GM10847 (cell line): ENCODE measurements around the gene RAB34.

Experiments used
- POLR2A ChIP-seq: IDR thresholded peaks from 2 replicates; pipeline ENCODE4 v1.6.1; 2011; ENCODE audit not compliant: insufficient read length; ENCODE audit errors: extremely low read depth

Gene RAB34

GRCh38 chr17:28725166-28725659 is 7.5 kb upstream of the RAB34 start:
- TF ChIP-seq POLR2A, result no peak

DNA sequence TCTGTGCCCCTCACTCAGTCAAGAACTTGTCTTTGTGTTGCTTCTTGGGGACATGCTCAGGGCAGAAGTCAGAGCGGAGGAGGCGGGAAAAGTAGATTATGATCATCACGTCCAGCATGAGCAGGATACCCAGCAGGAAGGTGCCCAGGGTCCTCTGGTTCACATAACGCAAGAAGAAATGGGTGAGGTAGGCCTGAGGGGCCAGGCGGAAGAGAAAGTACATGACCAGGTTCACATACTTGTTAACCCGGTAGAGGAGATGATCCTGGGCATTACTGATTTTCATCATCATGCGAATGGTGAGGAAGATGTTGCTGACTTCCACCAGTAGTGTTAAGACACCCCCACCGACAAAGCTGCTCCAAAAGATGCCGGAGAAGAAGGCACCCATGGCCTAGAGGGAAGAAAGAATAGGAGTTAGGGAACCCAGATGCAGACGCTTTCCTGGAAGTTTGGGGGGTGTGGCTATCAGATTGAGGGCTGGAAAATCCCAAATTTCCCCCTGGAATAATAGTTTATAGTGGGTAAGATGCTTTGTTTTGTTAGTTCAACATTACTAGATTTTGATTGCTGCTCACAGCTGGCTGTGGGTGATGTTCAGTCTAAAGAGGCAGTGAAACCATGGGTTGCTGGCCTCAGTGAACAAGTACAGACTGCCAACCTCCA is 7.0 kb upstream of the RAB34 start:
- no peak for TF ChIP-seq POLR2A

- TF ChIP-seq POLR2A, result no peak
Measured at GRCh38 chr17:28723159-28723835, 5.6 kb upstream of the RAB34 start.

DNA sequence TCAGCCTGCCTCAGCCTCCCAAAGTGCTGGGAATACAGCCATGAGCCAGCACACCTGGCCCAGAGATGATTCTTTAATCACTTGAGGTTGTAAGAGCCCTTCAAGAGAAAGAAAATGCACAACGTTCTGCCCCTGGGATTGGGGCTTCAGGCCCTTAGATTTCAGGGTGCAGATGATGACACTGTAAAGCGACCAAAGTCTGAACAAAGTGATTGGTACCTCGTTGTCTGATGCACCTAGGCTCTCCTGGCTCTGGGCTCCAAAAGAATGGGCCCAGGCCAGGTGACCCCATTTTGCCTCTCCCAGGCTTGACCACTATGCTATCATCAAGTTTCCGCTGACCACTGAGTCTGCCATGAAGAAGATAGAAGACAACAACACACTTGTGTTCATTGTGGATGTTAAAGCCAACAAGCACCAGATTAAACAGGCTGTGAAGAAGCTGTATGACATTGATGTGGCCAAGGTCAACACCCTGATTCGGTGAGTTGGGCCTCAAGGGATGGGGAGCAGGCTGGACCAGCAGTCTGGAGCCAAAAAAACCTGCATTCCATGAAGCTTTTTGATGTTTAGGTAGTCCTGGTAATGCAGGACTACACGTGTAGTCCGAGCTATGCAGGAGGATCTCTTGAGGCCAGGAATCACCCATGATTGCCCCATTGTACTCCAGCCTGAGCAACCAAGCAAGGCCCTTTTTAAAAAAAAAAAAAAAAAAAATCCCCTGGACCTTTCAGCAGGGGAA is 4.9 kb upstream of the RAB34 start:
- TF ChIP-seq POLR2A, result no peak

DNA sequence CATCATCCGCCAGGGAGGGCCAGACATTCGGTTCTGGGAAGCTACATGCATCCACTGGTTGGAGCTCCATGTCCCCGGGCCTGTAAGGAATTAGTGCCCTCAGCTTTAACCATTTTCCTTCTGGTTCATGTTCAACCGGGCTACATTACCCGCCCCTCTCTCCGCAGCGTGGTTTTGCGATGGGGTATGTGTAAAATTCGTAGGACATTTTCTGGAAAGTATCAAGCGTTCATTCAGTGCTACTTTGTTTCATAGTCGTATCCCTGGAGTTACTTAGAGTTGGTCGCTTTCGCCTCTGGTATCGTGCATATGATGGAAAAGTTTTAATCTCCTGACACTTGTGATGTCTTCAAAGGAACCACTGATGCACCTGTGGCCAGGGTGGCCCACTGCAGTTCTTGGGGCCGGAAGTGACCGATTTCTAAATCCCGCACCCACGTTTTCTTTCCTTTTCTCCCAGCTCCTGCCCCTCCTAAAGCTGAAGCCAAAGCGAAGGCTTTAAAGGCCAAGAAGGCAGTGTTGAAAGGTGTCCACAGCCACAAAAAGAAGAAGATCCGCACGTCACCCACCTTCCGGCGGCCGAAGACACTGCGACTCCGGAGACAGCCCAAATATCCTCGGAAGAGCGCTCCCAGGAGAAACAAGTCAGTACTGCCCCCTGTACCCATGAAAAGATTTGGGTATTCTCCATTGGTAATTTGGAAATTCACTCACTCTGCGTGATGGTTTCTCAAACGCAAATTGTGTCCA is 2.8 kb upstream of the RAB34 start:
- TF ChIP-seq POLR2A, result no peak

GRCh38 chr17:28719021-28719433 is 1.4 kb upstream of the RAB34 start:
- TF ChIP-seq POLR2A, result no peak

DNA sequence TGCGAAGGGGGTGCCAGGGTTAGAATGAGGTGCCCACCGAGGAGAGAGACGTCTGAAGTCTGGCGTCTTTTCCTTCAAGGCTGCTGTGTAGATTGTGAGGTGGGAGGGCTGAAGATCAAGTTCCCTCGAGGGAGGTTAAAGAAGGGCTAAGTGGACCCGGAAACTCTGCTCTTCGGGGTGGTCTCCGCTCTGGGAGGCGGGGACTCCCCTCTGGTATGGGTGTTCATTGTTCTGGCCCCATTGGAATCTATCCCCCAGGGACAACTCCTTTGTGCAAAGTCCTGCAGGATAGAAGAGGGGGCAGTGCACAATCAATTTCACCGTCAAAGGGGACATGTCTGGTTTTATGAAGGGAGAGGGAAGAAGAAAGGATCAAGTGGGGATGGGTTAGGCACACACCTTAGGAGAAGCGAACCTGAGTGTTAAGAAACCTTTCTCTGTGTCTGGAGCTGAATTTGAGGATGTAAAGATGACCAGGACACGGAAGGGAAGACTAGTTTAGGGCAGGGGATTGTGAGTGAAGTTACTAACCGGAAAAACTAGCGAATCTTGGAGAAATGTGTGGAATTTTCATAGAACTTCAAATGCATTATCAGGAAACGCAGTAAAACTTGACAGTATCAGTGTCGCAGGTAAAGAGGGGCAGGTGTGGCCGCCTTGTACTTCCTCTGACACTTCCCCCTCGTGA is 809 bp upstream of the RAB34 start:
- no peak for TF ChIP-seq POLR2A

DNA sequence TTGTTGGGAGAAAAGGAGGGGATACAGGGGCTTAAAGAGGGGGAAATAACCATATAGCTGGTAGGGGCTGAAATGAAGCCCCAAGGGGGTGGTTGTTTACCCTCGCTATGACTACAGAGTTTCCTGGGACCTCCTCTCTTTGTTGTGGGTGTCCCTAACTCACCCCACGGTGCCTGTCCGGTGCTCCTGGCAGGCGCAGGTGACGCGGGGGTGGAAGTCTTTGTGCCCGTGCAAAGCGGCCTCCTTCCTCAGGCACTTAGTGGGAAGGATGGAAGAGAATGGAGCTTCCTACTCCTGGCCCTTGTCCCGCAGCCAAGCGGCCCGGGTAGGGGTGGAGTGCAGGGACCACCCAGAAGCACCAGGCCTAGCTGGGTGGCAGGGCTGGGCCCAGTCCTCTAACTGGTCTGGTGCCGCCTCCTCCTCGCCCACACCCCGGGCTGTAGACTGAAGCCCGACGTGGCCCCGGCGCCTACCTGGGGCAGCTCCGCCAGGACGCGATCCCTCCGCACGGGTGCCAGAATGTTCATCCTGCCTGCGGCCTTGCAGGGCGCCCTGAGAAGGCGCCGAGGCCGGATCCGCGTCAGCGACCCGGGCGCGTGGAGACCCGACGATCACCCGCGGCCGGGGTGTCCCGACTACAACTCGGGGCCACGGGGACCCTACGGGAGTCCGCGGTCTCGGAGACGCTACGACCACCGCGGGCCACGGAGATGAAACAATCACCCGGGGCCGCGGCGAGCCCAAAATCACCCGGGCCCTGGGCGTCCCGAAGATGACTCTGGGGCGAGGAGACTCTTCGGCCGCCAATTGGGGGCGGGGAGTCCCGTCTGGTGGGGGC is 709 bp downstream of the RAB34 start:
- no peak for TF ChIP-seq POLR2A

DNA sequence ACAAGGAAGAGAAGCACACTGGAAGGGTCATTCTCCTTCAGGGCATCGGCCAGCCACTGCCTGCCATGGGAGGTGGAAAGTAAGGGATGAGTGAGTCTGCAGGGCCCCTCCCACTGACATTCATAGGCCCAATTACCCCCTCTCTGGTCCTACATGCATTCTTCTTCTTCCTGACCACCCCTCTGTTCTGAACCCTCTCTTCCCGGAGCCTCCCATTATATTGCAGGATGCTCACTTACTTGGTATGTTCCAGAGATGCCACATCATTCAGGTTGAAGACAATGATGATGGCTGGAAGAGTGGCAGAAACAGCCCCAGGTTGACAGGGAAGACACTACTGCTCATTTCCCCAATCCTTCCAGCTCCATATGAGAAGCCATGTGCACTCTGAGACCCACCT is 2.5 kb downstream of the RAB34 start:
- TF ChIP-seq POLR2A, result no peak

DNA sequence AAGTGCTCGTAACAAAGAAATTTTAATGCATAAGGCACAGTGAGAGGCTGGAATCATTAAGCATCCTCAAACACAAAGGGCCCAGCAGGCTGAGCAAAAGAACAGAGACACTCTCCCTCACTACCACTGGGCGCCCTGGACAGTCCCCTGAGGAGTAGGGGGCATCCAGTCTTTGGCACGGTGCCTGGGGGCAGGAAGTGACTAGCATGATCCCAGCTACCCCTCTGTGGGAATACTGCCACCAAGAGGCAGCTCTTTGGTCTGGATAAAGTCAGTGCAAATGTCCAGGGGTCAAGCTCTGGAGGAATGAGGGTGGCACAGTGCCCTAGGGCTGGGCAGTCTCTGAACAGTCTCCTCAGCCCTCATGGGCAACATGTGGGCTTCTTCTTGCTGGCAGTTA is 3.4 kb downstream of the RAB34 start:
- no peak for TF ChIP-seq POLR2A

GRCh38 chr17:28712705-28713415 is 4.8 kb downstream of the RAB34 start:
- no peak for TF ChIP-seq POLR2A

DNA sequence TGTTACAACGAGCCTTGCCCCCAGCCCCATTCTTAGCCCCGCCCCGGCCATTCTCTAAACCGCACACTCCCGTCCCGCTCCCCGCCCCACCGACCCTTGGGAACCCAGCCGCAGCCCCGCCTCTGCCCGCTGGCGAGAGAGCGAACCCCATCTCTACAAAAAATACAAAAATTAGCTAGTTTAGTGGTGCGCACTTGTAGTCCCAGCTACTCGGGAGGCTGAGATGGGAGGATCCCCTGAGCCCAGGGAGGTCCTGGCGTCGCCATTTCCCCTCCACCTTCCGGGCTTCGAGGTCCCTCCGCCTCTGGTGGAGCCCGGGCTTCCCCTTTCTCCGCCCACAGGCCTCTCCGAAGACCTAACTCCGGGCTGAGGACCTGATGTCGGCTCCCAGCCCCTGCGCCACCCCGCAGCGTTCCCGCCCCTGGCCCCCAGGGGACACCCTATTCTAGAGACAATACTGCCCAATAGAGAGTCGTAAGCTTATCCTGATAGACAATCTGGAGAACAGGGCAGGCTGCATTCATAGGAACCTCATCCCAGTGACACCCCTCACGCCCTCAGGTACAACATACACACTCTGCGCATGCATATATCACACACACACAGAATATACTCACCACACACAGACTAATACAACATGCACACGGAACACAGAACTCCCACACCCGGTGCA is 5.5 kb downstream of the RAB34 start:
- TF ChIP-seq POLR2A, result peak; percentile 14

- no peak for TF ChIP-seq POLR2A
Measured at GRCh38 chr17:28711723-28712031, 6.0 kb downstream of the RAB34 start, which contains the start of gene PROCA1. Gene PROCA1, minus strand, starts transcription at chr17:28711888. Its CDS starts 228 bp downstream, at chr17:28711660.
